ENCODE measurements around the gene PCK2.
"Not testable (repeated sequence)": the region's sequence is repeated elsewhere in the genome, so short reads cannot be mapped to it uniquely, and the experiment has no call there.

Gene PCK2

GRCh38 chr14:24093901-24094840 lies at the start of gene PCK2:
Gene PCK2 (plus strand): TSS chr14:24094311. CDS start chr14:24094406, 95 bp downstream.
- TF ChIP-seq YY1 (IDR thresholded peaks at IDR 0.05; ENCODE audit: insufficient read depth, insufficient read length) (no peak), ZNF274 (IDR thresholded peaks at IDR 0.05; ENCODE audit: low read depth, low read length) (no peak), SUZ12 (IDR thresholded peaks at IDR 0.05; ENCODE audit: extremely low read depth, insufficient read depth, insufficient read length) (no peak)
- peak; percentile 69 for DNase-seq (ENCODE audit: low read depth, low spot score)
- Histone ChIP-seq H3K9ac (ENCODE audit: insufficient read length, low read depth) (peak within 1 kb of the TSS; percentile 93), H3K4me3 (ENCODE audit: insufficient read length, low read depth) (peak within 1 kb of the TSS; percentile 80), H3K27me3 (ENCODE audit: insufficient read depth, insufficient read length) (peaks cover 11% of the 10 kb centered on the region), H3K9me3 (ENCODE audit: insufficient read depth, low read length) (no peaks in the 10 kb centered on the region), H3K4me1 (ENCODE audit: insufficient read depth, insufficient read length) (peaks cover 5% of the 10 kb centered on the region), H3K36me3 (ENCODE audit: insufficient read depth, insufficient read length, low read length) (peaks cover 21% of the 10 kb centered on the region)

- H3K9ac ChIP-seq (ENCODE audit: insufficient read length, low read depth); DNase-seq (ENCODE audit: low read depth, low spot score); H3K9me3 ChIP-seq (ENCODE audit: insufficient read depth, low read length); H3K36me3 ChIP-seq (ENCODE audit: insufficient read depth, insufficient read length, low read length); H3K4me3 ChIP-seq (ENCODE audit: insufficient read length, low read depth); H3K4me1 ChIP-seq (ENCODE audit: insufficient read depth, insufficient read length): not testable (repeated sequence)
- H3K27me3 ChIP-seq (ENCODE audit: insufficient read depth, insufficient read length): peaks cover 35% of the 10 kb centered on the region
Measured at GRCh38 chr14:24049002-24049401, 45.1 kb upstream of the PCK2 start.

DNA sequence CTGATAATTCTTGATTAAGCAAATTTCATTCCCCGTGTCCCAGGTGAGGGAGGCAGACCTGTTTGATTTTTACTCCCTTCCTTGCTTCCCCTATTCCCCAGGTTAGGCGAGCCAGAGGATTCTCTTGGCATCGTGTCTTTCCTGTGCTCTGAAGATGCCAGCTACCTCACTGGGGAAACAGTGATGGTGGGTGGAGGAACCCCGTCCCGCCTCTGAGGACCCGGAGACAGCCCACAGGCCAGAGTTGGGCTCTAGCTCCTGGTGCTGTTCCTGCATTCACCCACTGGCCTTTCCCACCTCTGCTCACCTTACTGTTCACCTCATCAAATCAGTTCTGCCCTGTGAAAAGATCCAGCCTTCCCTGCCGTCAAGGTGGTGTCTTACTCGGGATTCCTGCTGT lies 43.4 kb upstream of the PCK2 start:
- not testable (repeated sequence) for DNase-seq (ENCODE audit: low read depth, low spot score)

GRCh38 chr14:24051176-24051788 lies 42.8 kb upstream of the PCK2 start:
- H3K36me3 ChIP-seq (ENCODE audit: insufficient read depth, insufficient read length, low read length): no peaks in the 10 kb centered on the region
- no peaks in the 10 kb centered on the region for H3K9me3 ChIP-seq (ENCODE audit: insufficient read depth, low read length)
- peaks cover 4% of the 10 kb centered on the region for H3K4me1 ChIP-seq (ENCODE audit: insufficient read depth, insufficient read length)
- TF ChIP-seq YY1 (IDR thresholded peaks at IDR 0.05; ENCODE audit: insufficient read depth, insufficient read length) (no peak), SUZ12 (IDR thresholded peaks at IDR 0.05; ENCODE audit: extremely low read depth, insufficient read depth, insufficient read length) (no peak), ZNF274 (IDR thresholded peaks at IDR 0.05; ENCODE audit: low read depth, low read length) (no peak)
- peaks cover 40% of the 10 kb centered on the region for H3K27me3 ChIP-seq (ENCODE audit: insufficient read depth, insufficient read length)
- peak overlapping the region; percentile 73 for H3K9ac ChIP-seq (ENCODE audit: insufficient read length, low read depth)
- peak overlapping the region; percentile 60 for H3K4me3 ChIP-seq (ENCODE audit: insufficient read length, low read depth)
- DNase-seq (ENCODE audit: low read depth, low spot score): no peak

More for the DNA sequence above, 43.4 kb upstream of the PCK2 start:
- not testable (repeated sequence) for H3K4me3 ChIP-seq (ENCODE audit: insufficient read length, low read depth); H3K9ac ChIP-seq (ENCODE audit: insufficient read length, low read depth); H3K9me3 ChIP-seq (ENCODE audit: insufficient read depth, low read length); H3K4me1 ChIP-seq (ENCODE audit: insufficient read depth, insufficient read length); H3K36me3 ChIP-seq (ENCODE audit: insufficient read depth, insufficient read length, low read length)
- peaks cover 40% of the 10 kb centered on the region for H3K27me3 ChIP-seq (ENCODE audit: insufficient read depth, insufficient read length)

DNA sequence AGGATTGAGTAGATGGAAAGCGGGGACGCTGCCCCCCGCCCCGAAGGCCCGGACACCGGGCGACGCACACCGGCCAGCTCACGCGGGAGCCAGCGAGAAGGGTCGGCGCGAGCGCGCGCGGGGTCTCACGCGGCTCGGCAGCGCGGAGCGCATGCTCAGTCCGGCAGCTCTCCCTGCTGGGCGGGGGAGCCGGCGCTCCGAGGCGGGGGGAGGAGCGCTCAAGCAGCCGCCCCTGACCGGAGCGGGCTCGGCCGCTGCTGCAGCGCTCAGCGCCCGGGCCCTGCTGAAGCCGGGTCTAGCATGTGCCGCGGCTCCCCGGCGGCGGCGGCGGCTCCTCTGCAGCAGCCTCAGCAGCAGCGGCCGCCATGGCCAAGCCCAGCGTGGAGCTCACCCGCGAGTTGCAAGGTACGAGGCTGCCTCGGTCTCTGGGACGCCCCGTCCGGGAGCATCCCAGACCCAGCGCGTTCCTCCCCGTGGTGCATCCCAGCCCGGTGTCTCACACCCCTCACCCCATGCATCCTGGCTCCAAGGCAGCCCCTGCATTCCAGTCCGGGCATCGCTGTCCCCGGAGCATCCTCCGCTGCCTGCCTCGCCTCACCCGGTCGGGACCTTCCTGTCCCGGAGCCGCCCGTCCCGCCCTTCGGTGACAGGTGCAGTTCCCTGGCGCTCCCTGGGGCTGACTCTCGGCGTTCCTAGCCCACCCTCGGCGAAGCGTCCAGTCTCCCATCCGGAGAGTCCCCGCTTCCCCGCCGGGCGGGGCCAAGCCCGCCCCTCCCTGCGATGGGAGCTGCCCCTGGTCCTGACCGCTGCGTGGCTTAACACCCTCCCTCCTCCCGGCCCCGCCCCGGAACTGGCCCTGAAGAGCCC lies 42.1 kb upstream of the PCK2 start, which contains the start of gene CARMIL3:
Gene CARMIL3 (plus strand): TSS at position 221 of the 867 bp plus-strand sequence. CDS start 145 bp downstream, at position 366.
- DNase-seq (ENCODE audit: low read depth, low spot score): no peak
- peak within 1 kb of the TSS; percentile 60 for H3K4me3 ChIP-seq (ENCODE audit: insufficient read length, low read depth)
- no peaks in the 10 kb centered on the region for H3K9me3 ChIP-seq (ENCODE audit: insufficient read depth, low read length)

GRCh38 chr14:24052656-24053547 lies 41.2 kb upstream of the PCK2 start:
- H3K27me3 ChIP-seq (ENCODE audit: insufficient read depth, insufficient read length): peaks cover 40% of the 10 kb centered on the region
- TF ChIP-seq ZNF274 (IDR thresholded peaks at IDR 0.05; ENCODE audit: low read depth, low read length) (no peak), SUZ12 (IDR thresholded peaks at IDR 0.05; ENCODE audit: extremely low read depth, insufficient read depth, insufficient read length) (no peak), YY1 (IDR thresholded peaks at IDR 0.05; ENCODE audit: insufficient read depth, insufficient read length) (no peak)
- DNase-seq (ENCODE audit: low read depth, low spot score): no peak
- no peaks in the 10 kb centered on the region for H3K9me3 ChIP-seq (ENCODE audit: insufficient read depth, low read length)
- H3K4me1 ChIP-seq (ENCODE audit: insufficient read depth, insufficient read length): peaks cover 4% of the 10 kb centered on the region
- H3K36me3 ChIP-seq (ENCODE audit: insufficient read depth, insufficient read length, low read length): no peaks in the 10 kb centered on the region
- H3K4me3 ChIP-seq (ENCODE audit: insufficient read length, low read depth): no peak overlapping the region
- H3K9ac ChIP-seq (ENCODE audit: insufficient read length, low read depth): no peak overlapping the region

More for the DNA sequence above, 42.1 kb upstream of the PCK2 start, which contains the start of gene CARMIL3:
- H3K36me3 ChIP-seq (ENCODE audit: insufficient read depth, insufficient read length, low read length): no peaks in the 10 kb centered on the region
- TF ChIP-seq ZNF274 (IDR thresholded peaks at IDR 0.05; ENCODE audit: low read depth, low read length): no peak
- TF ChIP-seq SUZ12 (IDR thresholded peaks at IDR 0.05; ENCODE audit: extremely low read depth, insufficient read depth, insufficient read length): no peak
- TF ChIP-seq YY1 (IDR thresholded peaks at IDR 0.05; ENCODE audit: insufficient read depth, insufficient read length): no peak
- peak within 1 kb of the TSS; percentile 73 for H3K9ac ChIP-seq (ENCODE audit: insufficient read length, low read depth)
- peaks cover 4% of the 10 kb centered on the region for H3K4me1 ChIP-seq (ENCODE audit: insufficient read depth, insufficient read length)
- peaks cover 40% of the 10 kb centered on the region for H3K27me3 ChIP-seq (ENCODE audit: insufficient read depth, insufficient read length)

Data from NT2/D1 (cell line).